ENCODE measurements around the gene SYNGR1. TPM values are rescaled to one million over a fixed set of nuclear protein-coding genes. Genes with fewer than 3 reads are reported as not detected.

The SYNGR1 gene
- 31.9 and 34.8 TPM in 2 replicates for total RNA-seq
- total RNA-seq (2013) = 2.0 TPM
- 9.4 and 9.5 TPM in 2 replicates for polyA plus RNA-seq
- 4.7 and 5.9 TPM in 2 replicates for polyA minus RNA-seq

- H3K27me3 ChIP-seq (replicated peaks in 1 of 4; ENCODE audit: control extremely low read depth in 1 of 4, control insufficient read depth in 3 of 4, insufficient read depth in 4 of 4, low read length in 3 of 4) = no peaks in the 10 kb centered on the region
- WGBS (ENCODE audit: insufficient coverage) = under 1% methylated on average over 77 of the region's 87 CpGs
- peaks cover 9% of the 10 kb centered on the region for H4K20me1 ChIP-seq (ENCODE audit: control insufficient read depth, insufficient read depth, low read length, poor library complexity, severe bottlenecking)
- H3K79me2 ChIP-seq (ENCODE audit: control insufficient read depth, insufficient read depth, low read length) = peaks cover 16% of the 10 kb centered on the region
- DNase-seq = peak; percentile 53
- POLR2A ChIA-PET = interaction anchor here (1.3 to 5.0 kb wide), 4 partner anchors 31 to 142 kb away, joined by 3 to 40 read pairs (median 6); partner anchors contain the start of genes RPL3 and TAB1
- H3K9ac ChIP-seq (ENCODE audit: low read length) = peak within 1 kb of the TSS; percentile 78
- no peaks in the 10 kb centered on the region for H3K9me3 ChIP-seq (ENCODE audit: control extremely low read depth in 1 of 3, control insufficient read depth in 2 of 3, insufficient read depth in 1 of 3, low read length in 2 of 3)
- intact Hi-C loops (cut with micrococcal nuclease) = no loop called here
- CTCF ChIA-PET = interaction anchor here (1.3 to 2.2 kb wide), 5 partner anchors 19 to 165 kb away, joined by 3 to 12 read pairs (median 7); partner anchors contain the start of genes RPL3 and TAB1
- peak within 1 kb of the TSS; percentile 94 for H3K27ac Mint-ChIP-seq
- ATAC-seq (ENCODE audit: low read depth) = no peak
- H3K27me3 Mint-ChIP-seq = no peaks in the 10 kb centered on the region
- TF ChIP-seq EZH2 (IDR thresholded peaks at IDR 0.05; ENCODE audit: borderline replicate concordance, insufficient read depth, low read depth, low read length, poor library complexity, severe bottlenecking) (no peak), CTCF (IDR thresholded peaks at IDR 0.05) (no peak)
- no peaks in the 10 kb centered on the region for H3K9me3 Mint-ChIP-seq (ENCODE audit: insufficient read depth)
- H2AFZ ChIP-seq (ENCODE audit: insufficient read depth, low read depth, low read length, poor library complexity, severe bottlenecking) = peak within 1 kb of the TSS; percentile 80
- peak within 1 kb of the TSS; percentile 95 for H3K4me3 Mint-ChIP-seq
- H3K4me1 ChIP-seq (ENCODE audit: control insufficient read depth in 2 of 2, insufficient read depth in 2 of 2, low read length in 2 of 2) = peaks cover 31 to 37% of the 10 kb centered on the region in 2 donors
- peak within 1 kb of the TSS; percentile 45 to 62 for H3K27ac ChIP-seq (ENCODE audit: low read length in 2 of 2)
- H3K4me2 ChIP-seq (replicated peaks; ENCODE audit: low read depth, low read length, poor library complexity, severe bottlenecking) = peak within 1 kb of the TSS; percentile 89
- peaks cover 35% of the 10 kb centered on the region for H3K4me1 Mint-ChIP-seq
- no peaks in the 10 kb centered on the region for H3K36me3 ChIP-seq (replicated peaks in 1 of 2; ENCODE audit: control extremely low read depth in 1 of 2, control insufficient read depth in 1 of 2, extremely low read depth in 1 of 2, insufficient read depth in 2 of 2, low read length in 1 of 2)
- H3K4me3 ChIP-seq (ENCODE audit: control extremely low read depth in 1 of 5, extremely low read depth in 1 of 5, insufficient read depth in 1 of 5, low read depth in 2 of 5, low read length in 4 of 5) = peak within 1 kb of the TSS; percentile 66 to 83 (median 69)
These were observed at the start of gene SYNGR1 for GRCh38 chr22:39349967-39350726. TSS of gene SYNGR1 (plus strand) at chr22:39349991. CDS start at chr22:39350011, 20 bp downstream.

All from B cell (primary cell).